ENCODE results near the gene CHST7.

The CHST7 gene

GRCh38 chrX:46610070-46610658 lies 36.6 kb downstream of the CHST7 start:
- DNase-seq, result no peak

- DNase-seq, result no peak
Measured at GRCh38 chrX:46611658-46612362, 38.2 kb downstream of the CHST7 start.

GRCh38 chrX:46617906-46618305 lies 44.3 kb downstream of the CHST7 start:
- no peak for DNase-seq

GRCh38 chrX:46618947-46619346 lies 45.4 kb downstream of the CHST7 start:
- no peak for DNase-seq

- no peak for DNase-seq
Measured at GRCh38 chrX:46620505-46620904, 46.9 kb downstream of the CHST7 start.

- no peak for DNase-seq
Measured at GRCh38 chrX:46621572-46621971, 48.0 kb downstream of the CHST7 start.

- peak in 1 of 3 experiments; percentile 36 for DNase-seq
Measured at GRCh38 chrX:46624090-46624786, 50.7 kb downstream of the CHST7 start.

- DNase-seq, result no peak
Measured at GRCh38 chrX:46626566-46626965, 53.0 kb downstream of the CHST7 start.

- no peak for DNase-seq
Measured at GRCh38 chrX:46627062-46627461, 53.5 kb downstream of the CHST7 start.

- no peak for DNase-seq
Measured at GRCh38 chrX:46627711-46628419, 54.3 kb downstream of the CHST7 start.

GRCh38 chrX:46628460-46629371 lies 55.2 kb downstream of the CHST7 start:
- no peak for DNase-seq

- DNase-seq, result no peak
Measured at GRCh38 chrX:46630141-46630540, 56.6 kb downstream of the CHST7 start.

- DNase-seq, result no peak
Measured at GRCh38 chrX:46634577-46634976, 61.0 kb downstream of the CHST7 start.

GRCh38 chrX:46635186-46635585 lies 61.6 kb downstream of the CHST7 start:
- no peak for DNase-seq

GRCh38 chrX:46636223-46636622 lies 62.7 kb downstream of the CHST7 start:
- no peak for DNase-seq

GRCh38 chrX:46637938-46638337 lies 64.4 kb downstream of the CHST7 start:
- no peak for DNase-seq

GRCh38 chrX:46642145-46642544 lies 68.6 kb downstream of the CHST7 start:
- peak; percentile 6 to 54 (median 18) for DNase-seq

- DNase-seq, result no peak
Measured at GRCh38 chrX:46643636-46644035, 70.1 kb downstream of the CHST7 start.

GRCh38 chrX:46645614-46646013 lies 72.0 kb downstream of the CHST7 start:
- DNase-seq, result peak in 1 of 3 experiments; percentile 41

- DNase-seq, result no peak
Measured at GRCh38 chrX:46647251-46647650, 73.7 kb downstream of the CHST7 start.

All from NCI-H1417 (cell line).